Smooth muscle cell (in vitro differentiated cells): Measurements from ENCODE around the gene STOML3. TPM values are rescaled to one million over a fixed set of nuclear protein-coding genes. Genes with fewer than 3 reads are reported as not detected.

Experiments
- DNase-seq: peaks from one replicate; lab custom pipeline; 2025; ENCODE audit not compliant: unreplicated experiment; lab: John Stamatoyannopoulos, UW
- H2AFZ ChIP-seq: fragments of 200-600 bp; sonication (generic); 2 replicates; pipeline ENCODE4 v1.6.0; 2016; ENCODE audit warnings: antibody characterized with exemption, low read depth, mild to moderate bottlenecking
- H3F3A ChIP-seq: fragments of 200-600 bp; sonication (generic); 2 replicates; pipeline ENCODE4 v1.6.0; 2017; ENCODE audit warnings: antibody characterized with exemption, low read depth
- H3K27ac ChIP-seq: fragments of 200-600 bp; sonication (generic); 2 replicates; pipeline ENCODE4 v1.5.1; 2016; ENCODE audit warnings: low read depth, mild to moderate bottlenecking
- H3K27me3 ChIP-seq: fragments of 200-600 bp; sonication (generic); 2 replicates; pipeline ENCODE4 v1.6.1; 2016; ENCODE audit warnings: low read depth, mild to moderate bottlenecking
- H3K36me3 ChIP-seq: fragments of 200-600 bp; sonication (generic); 2 replicates; pipeline ENCODE4 v1.5.1; 2016; ENCODE audit warnings: low read depth
- H3K4me1 ChIP-seq: fragments of 200-600 bp; sonication (generic); 2 replicates; pipeline ENCODE4 v1.5.1; 2016; ENCODE audit warnings: low read depth
- H3K4me2 ChIP-seq: fragments of 200-600 bp; sonication (generic); 2 replicates; pipeline ENCODE4 v1.6.0; 2016; ENCODE audit warnings: mild to moderate bottlenecking
- H3K4me3 ChIP-seq: fragments of 200-600 bp; sonication (generic); 2 replicates; pipeline ENCODE4 v1.5.1; 2016; ENCODE audit warnings: mild to moderate bottlenecking
- H3K79me2 ChIP-seq: fragments of 200-600 bp; sonication (generic); 2 replicates; pipeline ENCODE4 v1.6.0; 2016; ENCODE audit warnings: low read depth, mild to moderate bottlenecking
- H3K9ac ChIP-seq: fragments of 200-600 bp; sonication (generic); 2 replicates; pipeline ENCODE4 v1.6.0; 2016; ENCODE audit warnings: low read depth
- H3K9me3 ChIP-seq: fragments of 200-600 bp; sonication (generic); replicated peaks from 2 replicates; pipeline ENCODE4 v1.5.1; 2016; ENCODE audit warnings: low read depth
- H4K20me1 ChIP-seq: fragments of 200-600 bp; sonication (generic); 2 replicates; pipeline ENCODE4 v1.6.0; 2016; ENCODE audit warnings: low read depth
- WGBS: methylation state at CpG from one replicate; pipeline ENCODE4 v1.1.7; 2016; ENCODE audit warnings: low lambda C conversion rate; 5-methylcytosine and 5-hydroxymethylcytosine counted together
- polyA plus RNA-seq: library from polyadenylated mRNA; unstranded; fragments of >200 nt; fragmentation: Nextera tagmentation; extraction: Ambion mirVana; gene quantifications from 2 replicates; pipeline ENCODE4 v1.2.1, GENCODE V29; 2016
- total RNA-seq: library from RNA; depleted of rRNA; stranded (reverse); fragments of >200 nt; gene quantifications from 2 replicates; pipeline ENCODE4 v1.2.3, GENCODE V29; 2014
- TF ChIP-seq, protein P1 (sequence below): fragments of 200-600 bp; sonication (generic); IDR thresholded peaks from 2 replicates; pipeline ENCODE4 v1.5.1; 2017; ENCODE audit warnings: borderline replicate concordance, mild to moderate bottlenecking, antibody characterized with exemption; ENCODE audit not compliant: insufficient read depth, poor library complexity, severe bottlenecking

The STOML3 gene
- total and polyA plus RNA-seq, 2 experiments from 2014 or later, result not detected

- Histone ChIP-seq H3K4me1 (peaks cover 36% of the 10 kb centered on the region), H3K4me2 (peak overlapping the region; percentile 98), H3F3A (no peaks in the 10 kb centered on the region), H3K27ac (no peak overlapping the region), H3K36me3 (no peaks in the 10 kb centered on the region), H3K27me3 (no peaks in the 10 kb centered on the region), H3K9me3 (no peaks in the 10 kb centered on the region), H3K79me2 (peaks cover 69% of the 10 kb centered on the region), H4K20me1 (peaks cover 46% of the 10 kb centered on the region), H2AFZ (peak overlapping the region; percentile 100), H3K9ac (peak overlapping the region; percentile 71), H3K4me3 (peak overlapping the region; percentile 87)
- TF ChIP-seq, protein P1, sequence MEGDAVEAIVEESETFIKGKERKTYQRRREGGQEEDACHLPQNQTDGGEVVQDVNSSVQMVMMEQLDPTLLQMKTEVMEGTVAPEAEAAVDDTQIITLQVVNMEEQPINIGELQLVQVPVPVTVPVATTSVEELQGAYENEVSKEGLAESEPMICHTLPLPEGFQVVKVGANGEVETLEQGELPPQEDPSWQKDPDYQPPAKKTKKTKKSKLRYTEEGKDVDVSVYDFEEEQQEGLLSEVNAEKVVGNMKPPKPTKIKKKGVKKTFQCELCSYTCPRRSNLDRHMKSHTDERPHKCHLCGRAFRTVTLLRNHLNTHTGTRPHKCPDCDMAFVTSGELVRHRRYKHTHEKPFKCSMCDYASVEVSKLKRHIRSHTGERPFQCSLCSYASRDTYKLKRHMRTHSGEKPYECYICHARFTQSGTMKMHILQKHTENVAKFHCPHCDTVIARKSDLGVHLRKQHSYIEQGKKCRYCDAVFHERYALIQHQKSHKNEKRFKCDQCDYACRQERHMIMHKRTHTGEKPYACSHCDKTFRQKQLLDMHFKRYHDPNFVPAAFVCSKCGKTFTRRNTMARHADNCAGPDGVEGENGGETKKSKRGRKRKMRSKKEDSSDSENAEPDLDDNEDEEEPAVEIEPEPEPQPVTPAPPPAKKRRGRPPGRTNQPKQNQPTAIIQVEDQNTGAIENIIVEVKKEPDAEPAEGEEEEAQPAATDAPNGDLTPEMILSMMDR, result no peak
- no peak for DNase-seq
- 22% methylated on average over 2 of the region's 2 CpGs for WGBS
Observed at GRCh38 chr13:39035799-39036198, 45.2 kb upstream of the STOML3 start.

GRCh38 chr13:39035204-39035603, 44.6 kb upstream of the STOML3 start:
- H3K4me1 ChIP-seq, result peaks cover 36% of the 10 kb centered on the region
- peaks cover 46% of the 10 kb centered on the region for H4K20me1 ChIP-seq
- H3K27ac ChIP-seq, result no peak overlapping the region
- H3K4me2 ChIP-seq, result peak overlapping the region; percentile 98
- no peak overlapping the region for H2AFZ ChIP-seq
- 65% methylated on average over 2 of the region's 2 CpGs for WGBS
- no peaks in the 10 kb centered on the region for H3K36me3 ChIP-seq
- peaks cover 74% of the 10 kb centered on the region for H3K79me2 ChIP-seq
- H3K27me3 ChIP-seq, result no peaks in the 10 kb centered on the region
- DNase-seq, result no peak
- no peaks in the 10 kb centered on the region for H3K9me3 ChIP-seq
- peak overlapping the region; percentile 71 for H3K9ac ChIP-seq
- peak overlapping the region; percentile 87 for H3K4me3 ChIP-seq
- TF ChIP-seq, protein P1, result no peak
- no peaks in the 10 kb centered on the region for H3F3A ChIP-seq

- H3K27me3 ChIP-seq, result no peaks in the 10 kb centered on the region
- H3F3A ChIP-seq, result no peaks in the 10 kb centered on the region
- DNase-seq, result no peak
- H3K4me1 ChIP-seq, result peaks cover 31% of the 10 kb centered on the region
- peaks cover 51% of the 10 kb centered on the region for H4K20me1 ChIP-seq
- H2AFZ ChIP-seq, result no peak overlapping the region
- TF ChIP-seq, protein P1, result no peak
- H3K9ac ChIP-seq, result no peak overlapping the region
- WGBS, result 96% methylated on average over 1 of the region's 1 CpG
- H3K4me2 ChIP-seq, result no peak overlapping the region
- no peaks in the 10 kb centered on the region for H3K9me3 ChIP-seq
- no peaks in the 10 kb centered on the region for H3K36me3 ChIP-seq
- H3K27ac ChIP-seq, result no peak overlapping the region
- peaks cover 76% of the 10 kb centered on the region for H3K79me2 ChIP-seq
- no peak overlapping the region for H3K4me3 ChIP-seq
Observed at GRCh38 chr13:39034085-39034484, 43.5 kb upstream of the STOML3 start.

GRCh38 chr13:39032150-39032549, 41.5 kb upstream of the STOML3 start:
- WGBS, result 97% methylated on average over 1 of the region's 1 CpG
- Histone ChIP-seq H3K4me3 (no peak overlapping the region), H3K4me2 (no peak overlapping the region), H3K36me3 (peaks cover 3% of the 10 kb centered on the region), H3K9me3 (no peaks in the 10 kb centered on the region), H3K9ac (no peak overlapping the region), H4K20me1 (peaks cover 51% of the 10 kb centered on the region), H2AFZ (no peak overlapping the region), H3F3A (no peaks in the 10 kb centered on the region), H3K79me2 (peaks cover 68% of the 10 kb centered on the region), H3K27ac (no peak overlapping the region), H3K27me3 (no peaks in the 10 kb centered on the region), H3K4me1 (peaks cover 24% of the 10 kb centered on the region)
- DNase-seq, result no peak
- TF ChIP-seq, protein P1, result no peak
